Large intestine (tissue), 12 donors: ENCODE measurements around the gene EIF4A3. TPM values are rescaled to one million over a fixed set of nuclear protein-coding genes. Genes with fewer than 3 reads are reported as not detected.

Experiments used
- DNase-seq, 2 donors: peaks; one replicate each; pipeline versions ENCODE4 v3.0.0 to v3.0.0-alpha.2; 2013
- H3K27ac ChIP-seq: one replicate; pipeline ENCODE4 v1.5.1; 2013; ENCODE audit warnings: low read length
- H3K27me3 ChIP-seq: 2 replicates; pipeline ENCODE4 v1.6.1; 2013; ENCODE audit warnings: low read length; ENCODE audit not compliant: control insufficient read depth, insufficient read depth
- H3K36me3 ChIP-seq: 2 replicates; pipeline ENCODE4 v1.6.1; 2013; ENCODE audit warnings: low read length; ENCODE audit not compliant: control insufficient read depth, insufficient read depth
- H3K4me1 ChIP-seq: one replicate; pipeline ENCODE4 v1.6.1; 2013; ENCODE audit warnings: low read length; ENCODE audit not compliant: control insufficient read depth, insufficient read depth
- H3K4me3 ChIP-seq: one replicate; pipeline ENCODE4 v1.5.1; 2013; ENCODE audit warnings: low read length
- H3K9me3 ChIP-seq: one replicate; pipeline ENCODE4 v1.6.1; 2013; ENCODE audit warnings: mild to moderate bottlenecking, low read depth, low read length, moderate library complexity; ENCODE audit not compliant: control insufficient read depth
- WGBS: methylation state at CpG from one replicate; pipeline ENCODE4 v1.1.5; 2013; ENCODE audit warnings: low lambda C conversion rate; ENCODE audit not compliant: insufficient coverage; 5-methylcytosine and 5-hydroxymethylcytosine counted together
- long read RNA-seq, 11 donors: transcript quantifications; one replicate each; lab custom pipeline, GENCODE V29; 2026
- polyA plus RNA-seq: library from polyadenylated mRNA; unstranded; fragments of 120-200 nt; gene quantifications from one replicate; pipeline ENCODE4 v1.2.1, GENCODE V29; 2013

Gene EIF4A3
- 95.0 TPM for polyA plus RNA-seq
- long read RNA-seq, donor 1, transcript EIF4A3-201 (12 exons, 1,734 nt), result major isoform, 21 of 21 reads
- long read RNA-seq, donor 1, partial matches to known transcripts, result 0 of 21 reads
- long read RNA-seq, donor 1, other reads (novel, unspliced or antisense), result 0 of 21 reads
- long read RNA-seq, donor 2, transcript EIF4A3-201 (12 exons, 1,734 nt), result major isoform, 29 of 41 reads
- long read RNA-seq, donor 2, partial matches to known transcripts, result 7 of 41 reads
- long read RNA-seq, donor 2, other reads (novel, unspliced or antisense), result 0 of 41 reads
- long read RNA-seq, donor 3, result 0 reads
- long read RNA-seq, donor 4, partial matches to known transcripts, result 0 of 4 reads
- long read RNA-seq, donor 4, other reads (novel, unspliced or antisense), result 0 of 4 reads
- long read RNA-seq, donor 5, transcript EIF4A3-201 (12 exons, 1,734 nt), result major isoform, 16 of 17 reads
- long read RNA-seq, donor 5, partial matches to known transcripts, result 0 of 17 reads
- long read RNA-seq, donor 5, other reads (novel, unspliced or antisense), result 0 of 17 reads
- long read RNA-seq, donor 6, transcript EIF4A3-201 (12 exons, 1,734 nt), result major isoform, 28 of 33 reads
- long read RNA-seq, donor 6, partial matches to known transcripts, result 0 of 33 reads
- long read RNA-seq, donor 6, other reads (novel, unspliced or antisense), result 0 of 33 reads
- long read RNA-seq, donor 7, transcript EIF4A3-201 (12 exons, 1,734 nt), result major isoform, 19 of 19 reads
- long read RNA-seq, donor 7, partial matches to known transcripts, result 0 of 19 reads
- long read RNA-seq, donor 7, other reads (novel, unspliced or antisense), result 0 of 19 reads
- long read RNA-seq, donor 8, transcript EIF4A3-201 (12 exons, 1,734 nt), result major isoform, 40 of 47 reads
- long read RNA-seq, donor 8, partial matches to known transcripts, result 6 of 47 reads
- long read RNA-seq, donor 8, other reads (novel, unspliced or antisense), result 0 of 47 reads
- long read RNA-seq, donor 9, transcript EIF4A3-201 (12 exons, 1,734 nt), result major isoform, 30 of 32 reads
- long read RNA-seq, donor 9, partial matches to known transcripts, result 0 of 32 reads
- long read RNA-seq, donor 9, other reads (novel, unspliced or antisense), result 0 of 32 reads
- long read RNA-seq, donor 10, transcript EIF4A3-201 (12 exons, 1,734 nt), result major isoform, 34 of 45 reads
- long read RNA-seq, donor 10, transcript EIF4A3-202 (2 exons, 562 nt), result minor isoform, 5 of 45 reads
- long read RNA-seq, donor 10, partial matches to known transcripts, result 5 of 45 reads
- long read RNA-seq, donor 10, other reads (novel, unspliced or antisense), result 0 of 45 reads
- long read RNA-seq, donor 11, transcript EIF4A3-201 (12 exons, 1,734 nt), result major isoform, 43 of 45 reads
- long read RNA-seq, donor 11, partial matches to known transcripts, result 0 of 45 reads
- long read RNA-seq, donor 11, other reads (novel, unspliced or antisense), result 0 of 45 reads

DNA sequence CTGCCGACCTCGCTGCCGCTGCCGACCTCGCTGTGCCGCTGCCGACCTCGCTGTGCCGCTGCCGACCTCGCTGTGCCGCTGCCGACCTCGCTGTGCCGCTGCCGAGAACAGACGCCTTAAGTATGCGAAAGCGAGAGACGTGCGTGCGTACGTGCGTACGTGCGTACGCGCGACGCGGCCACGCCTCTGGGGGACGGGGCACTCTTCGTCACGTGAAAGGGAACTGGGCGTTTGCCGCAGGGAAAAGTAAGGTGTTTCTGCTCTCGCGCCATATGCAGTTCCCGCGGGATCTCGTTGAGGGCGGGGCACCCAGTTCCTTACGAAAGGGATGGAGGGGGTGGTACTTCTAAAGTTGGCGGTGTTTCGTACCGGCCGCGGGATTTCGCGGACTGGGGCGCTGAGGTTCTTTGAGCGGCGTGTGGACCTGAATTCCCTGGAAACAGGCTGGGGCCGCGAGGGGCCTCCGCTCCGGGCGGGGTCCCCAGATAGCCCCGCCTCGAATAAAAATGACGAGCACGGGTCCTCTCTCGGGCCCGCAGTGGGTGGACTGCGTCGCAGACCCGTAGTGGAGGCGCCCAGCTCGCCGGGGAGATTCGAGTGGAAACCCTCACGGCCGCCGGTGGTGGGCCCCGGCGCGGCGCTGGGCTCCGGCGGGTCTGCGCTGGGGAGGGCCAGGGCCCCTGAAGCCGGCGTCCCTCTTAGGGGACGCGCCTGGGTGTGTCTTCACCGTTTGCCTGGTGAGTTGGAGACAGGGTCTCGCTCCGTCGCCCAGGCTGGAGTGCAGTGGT, at the start of gene EIF4A3:
EIF4A3 (minus strand) TSS at position 94 of the 788 bp plus-strand sequence. CDS start 167 bp downstream, outside the sequence.
- WGBS, result no CpG with 5 or more reads among the region's 90 CpGs
- H3K27me3 ChIP-seq, result no peaks in the 10 kb centered on the region
- peak within 1 kb of the TSS; percentile 94 for H3K27ac ChIP-seq
- H3K36me3 ChIP-seq, result peaks cover 20% of the 10 kb centered on the region
- peak; percentile 100 for DNase-seq
- H3K9me3 ChIP-seq, result no peaks in the 10 kb centered on the region
- peak within 1 kb of the TSS; percentile 88 for H3K4me3 ChIP-seq
- H3K4me1 ChIP-seq, result peaks cover 5% of the 10 kb centered on the region

GRCh38 chr17:80196652-80197051, 49.7 kb upstream of the EIF4A3 start:
- Histone ChIP-seq H3K4me1 (no peaks in the 10 kb centered on the region), H3K36me3 (no peaks in the 10 kb centered on the region), H3K4me3 (no peak overlapping the region), H3K27me3 (peaks cover 7% of the 10 kb centered on the region), H3K27ac (no peak overlapping the region), H3K9me3 (no peaks in the 10 kb centered on the region)
- WGBS, result no CpG with 5 or more reads among the region's 7 CpGs
- no peak for DNase-seq

- Histone ChIP-seq H3K27ac (no peak overlapping the region), H3K27me3 (peaks cover 7% of the 10 kb centered on the region), H3K4me1 (no peaks in the 10 kb centered on the region), H3K36me3 (no peaks in the 10 kb centered on the region), H3K4me3 (no peak overlapping the region), H3K9me3 (no peaks in the 10 kb centered on the region)
- no peak for DNase-seq
- 0% methylated on average over 1 of the region's 27 CpGs for WGBS
Measured at GRCh38 chr17:80195671-80196529, 49.0 kb upstream of the EIF4A3 start.

GRCh38 chr17:80195141-80195540, 48.2 kb upstream of the EIF4A3 start:
- Histone ChIP-seq H3K27ac (no peak overlapping the region), H3K36me3 (no peaks in the 10 kb centered on the region), H3K4me1 (no peaks in the 10 kb centered on the region), H3K4me3 (no peak overlapping the region), H3K9me3 (no peaks in the 10 kb centered on the region), H3K27me3 (peaks cover 7% of the 10 kb centered on the region)
- no CpG with 5 or more reads among the region's 14 CpGs for WGBS
- no peak for DNase-seq

DNA sequence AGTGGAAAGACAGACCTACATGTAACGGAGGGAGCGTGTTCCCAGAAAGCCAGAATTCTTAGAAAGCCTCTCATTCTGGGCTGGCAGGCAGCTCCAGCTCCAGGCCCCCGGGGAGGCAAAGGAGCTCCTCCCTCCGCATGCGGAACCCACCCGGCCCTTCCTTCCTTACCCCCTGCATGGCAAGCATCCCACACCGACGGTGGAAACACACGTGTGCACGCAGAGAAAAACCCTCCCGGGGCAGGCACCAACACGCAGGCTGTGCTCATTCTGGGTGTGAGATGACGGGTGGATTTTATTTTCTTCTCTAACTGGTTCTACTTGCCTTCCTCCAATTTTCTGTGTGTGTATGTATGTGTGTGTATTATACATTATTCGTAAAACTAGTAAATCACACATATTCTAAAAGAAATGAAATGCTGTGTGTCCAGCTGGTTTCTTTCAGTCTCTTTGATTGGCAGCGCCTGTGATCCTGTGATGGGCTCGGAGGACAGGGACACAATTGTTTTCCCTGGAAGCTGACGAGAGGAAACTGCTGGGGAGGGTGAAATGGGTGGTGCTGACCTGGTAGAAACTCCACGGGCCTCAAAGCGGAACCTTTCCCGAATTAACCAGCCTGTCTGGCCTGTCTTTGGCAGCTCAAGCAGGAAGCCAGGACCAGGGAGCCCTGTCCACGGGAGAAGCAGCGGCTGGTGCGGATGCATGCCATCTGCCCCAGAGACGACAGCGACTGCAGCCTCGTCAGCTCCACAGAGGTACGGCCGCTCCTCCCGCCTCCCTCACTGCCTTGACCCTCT, 45.1 kb upstream of the EIF4A3 start:
- peaks cover 13% of the 10 kb centered on the region for H3K27me3 ChIP-seq
- H3K4me1 ChIP-seq, result no peaks in the 10 kb centered on the region
- 80% methylated on average over 1 of the region's 29 CpGs for WGBS
- peak in 1 of 2 donors; percentile 12 for DNase-seq
- no peaks in the 10 kb centered on the region for H3K36me3 ChIP-seq
- H3K9me3 ChIP-seq, result no peaks in the 10 kb centered on the region
- no peak overlapping the region for H3K27ac ChIP-seq
- no peak overlapping the region for H3K4me3 ChIP-seq

GRCh38 chr17:80191192-80191591, 44.3 kb upstream of the EIF4A3 start:
- H3K27ac ChIP-seq, result no peak overlapping the region
- H3K9me3 ChIP-seq, result no peaks in the 10 kb centered on the region
- H3K4me1 ChIP-seq, result no peaks in the 10 kb centered on the region
- DNase-seq, result no peak
- H3K4me3 ChIP-seq, result no peak overlapping the region
- no peaks in the 10 kb centered on the region for H3K36me3 ChIP-seq
- peaks cover 13% of the 10 kb centered on the region for H3K27me3 ChIP-seq
- no CpG with 5 or more reads among the region's 20 CpGs for WGBS

DNA sequence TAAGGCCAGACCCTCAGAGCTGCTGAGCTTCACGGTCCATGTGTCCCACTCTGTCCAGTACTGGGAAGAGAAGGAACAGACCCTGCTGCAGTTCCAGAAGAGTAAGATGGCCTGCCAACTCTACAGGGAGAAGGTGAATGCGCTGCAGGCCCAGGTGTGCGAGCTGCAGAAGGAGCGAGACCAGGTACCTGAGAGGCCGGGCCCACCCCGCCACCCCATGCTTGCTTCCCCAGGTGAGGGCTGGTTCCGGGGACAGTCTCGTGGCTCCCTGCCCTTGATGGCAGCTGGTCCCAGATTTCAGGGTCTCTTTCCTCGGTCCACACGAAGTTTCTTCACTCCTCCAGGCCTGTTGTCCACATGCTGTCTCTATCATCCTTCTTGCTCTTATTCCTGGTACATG, 43.8 kb upstream of the EIF4A3 start:
- Histone ChIP-seq H3K4me1 (no peaks in the 10 kb centered on the region), H3K36me3 (no peaks in the 10 kb centered on the region), H3K27me3 (peaks cover 13% of the 10 kb centered on the region), H3K27ac (no peak overlapping the region), H3K4me3 (no peak overlapping the region), H3K9me3 (no peaks in the 10 kb centered on the region)
- WGBS, result no CpG with 5 or more reads among the region's 10 CpGs
- no peak for DNase-seq

DNA sequence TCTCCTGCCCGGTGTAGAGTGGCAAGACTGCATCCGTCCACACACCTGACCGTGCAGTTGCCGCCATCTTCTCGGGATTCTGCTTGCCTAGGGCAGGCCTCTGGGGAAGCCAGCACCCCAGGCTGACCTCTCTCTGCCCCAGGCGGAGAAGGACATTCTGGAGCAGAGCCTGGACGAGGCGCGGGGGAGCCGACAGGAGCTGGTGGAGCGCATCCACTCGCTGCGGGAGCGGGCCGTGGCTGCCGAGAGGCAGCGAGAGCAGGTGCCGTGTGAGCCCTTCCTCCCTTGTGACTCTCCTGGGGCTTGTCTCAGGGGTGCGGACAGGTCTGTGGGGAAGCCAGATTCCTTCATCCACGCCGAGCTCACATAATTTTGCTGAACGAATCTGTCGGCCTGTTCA, 42.7 kb upstream of the EIF4A3 start:
- H3K4me1 ChIP-seq, result no peaks in the 10 kb centered on the region
- DNase-seq, result no peak
- no CpG with 5 or more reads among the region's 23 CpGs for WGBS
- H3K36me3 ChIP-seq, result no peaks in the 10 kb centered on the region
- H3K9me3 ChIP-seq, result no peaks in the 10 kb centered on the region
- no peak overlapping the region for H3K4me3 ChIP-seq
- no peak overlapping the region for H3K27ac ChIP-seq
- H3K27me3 ChIP-seq, result peaks cover 11% of the 10 kb centered on the region
